Osteoblast (primary cell): ENCODE data around the gene DAGLB. TPM values are rescaled to one million over a fixed set of nuclear protein-coding genes. Genes with fewer than 3 reads are reported as not detected.
"Not testable (repeated sequence)": the region's sequence is repeated elsewhere in the genome, so short reads cannot be mapped to it uniquely, and the experiment has no call there.

ENCODE experiments used
- DNase-seq: peaks from one replicate; pipeline ENCODE4 v3.0.0; 2011; ENCODE audit warnings: low spot score, mixed read lengths; ENCODE audit not compliant: insufficient read length; ENCODE audit errors: missing footprints
- H2AFZ ChIP-seq: 2 replicates; pipeline ENCODE4 v1.6.0; 2011; ENCODE audit warnings: mild to moderate bottlenecking, low read length
- H3K27ac ChIP-seq: 2 replicates; pipeline ENCODE4 v1.5.1; 2011; ENCODE audit warnings: mild to moderate bottlenecking, low read depth, low read length, moderate library complexity
- H3K27me3 ChIP-seq: 2 replicates; pipeline ENCODE4 v1.6.0; 2012; ENCODE audit warnings: mild to moderate bottlenecking, control low read depth, inconsistent platforms, low read length, moderate library complexity; ENCODE audit not compliant: insufficient read depth
- H3K36me3 ChIP-seq: 2 replicates; pipeline ENCODE4 v1.5.1; 2011; ENCODE audit warnings: mild to moderate bottlenecking, low read length, control low read depth, moderate library complexity; ENCODE audit not compliant: insufficient read depth
- H3K4me1 ChIP-seq: 2 replicates; pipeline ENCODE4 v1.5.1; 2011; ENCODE audit warnings: mild to moderate bottlenecking, low read length, control low read depth, moderate library complexity; ENCODE audit not compliant: insufficient read depth
- H3K4me2 ChIP-seq: 2 replicates; pipeline ENCODE4 v1.6.0; 2011; ENCODE audit warnings: mild to moderate bottlenecking, low read length; ENCODE audit not compliant: insufficient read depth
- H3K4me3 ChIP-seq: fragments of 200-600 bp; sonication (generic); 3 replicates; pipeline ENCODE4 v1.5.1; 2012; ENCODE audit warnings: mild to moderate bottlenecking, low read length, inconsistent platforms; ENCODE audit not compliant: insufficient read depth
- H3K79me2 ChIP-seq: 2 replicates; pipeline ENCODE4 v1.6.0; 2012; ENCODE audit warnings: mild to moderate bottlenecking, low read length, control low read depth, inconsistent platforms; ENCODE audit not compliant: insufficient read depth
- H3K9me3 ChIP-seq: 2 replicates; pipeline ENCODE4 v1.5.1; 2011; ENCODE audit warnings: low read depth, low read length, control low read depth
- H4K20me1 ChIP-seq: 2 replicates; pipeline ENCODE4 v1.6.0; 2012; ENCODE audit warnings: mild to moderate bottlenecking, low read length, control low read depth; ENCODE audit not compliant: insufficient read depth
- total RNA-seq: library from RNA; depleted of rRNA; stranded (reverse); fragments of >200 nt; gene quantifications from 2 replicates; pipeline ENCODE4 v1.2.3, GENCODE V29; 2012
- TF ChIP-seq, protein P1 (sequence below): IDR thresholded peaks from 2 replicates; pipeline ENCODE4 v1.5.1; 2011; ENCODE audit warnings: mild to moderate bottlenecking, low read depth, low read length, moderate library complexity; ENCODE audit errors: extremely low read depth

DAGLB gene
- total RNA-seq, 1 donor = 17.4 TPM

GRCh38 chr7:6476596-6477317, 29.0 kb upstream of the DAGLB start:
- Histone ChIP-seq H3K27ac (peak overlapping the region; percentile 56), H3K79me2 (peaks cover 100% of the 10 kb centered on the region), H3K36me3 (peaks cover 66% of the 10 kb centered on the region), H3K4me1 (peaks cover 44% of the 10 kb centered on the region), H3K4me2 (peak overlapping the region; percentile 15), H3K27me3 (no peaks in the 10 kb centered on the region), H3K9me3 (no peaks in the 10 kb centered on the region), H2AFZ (no peak overlapping the region), H4K20me1 (peaks cover 97% of the 10 kb centered on the region), H3K4me3 (peak overlapping the region; percentile 8)
- DNase-seq = no peak
- TF ChIP-seq, protein P1, sequence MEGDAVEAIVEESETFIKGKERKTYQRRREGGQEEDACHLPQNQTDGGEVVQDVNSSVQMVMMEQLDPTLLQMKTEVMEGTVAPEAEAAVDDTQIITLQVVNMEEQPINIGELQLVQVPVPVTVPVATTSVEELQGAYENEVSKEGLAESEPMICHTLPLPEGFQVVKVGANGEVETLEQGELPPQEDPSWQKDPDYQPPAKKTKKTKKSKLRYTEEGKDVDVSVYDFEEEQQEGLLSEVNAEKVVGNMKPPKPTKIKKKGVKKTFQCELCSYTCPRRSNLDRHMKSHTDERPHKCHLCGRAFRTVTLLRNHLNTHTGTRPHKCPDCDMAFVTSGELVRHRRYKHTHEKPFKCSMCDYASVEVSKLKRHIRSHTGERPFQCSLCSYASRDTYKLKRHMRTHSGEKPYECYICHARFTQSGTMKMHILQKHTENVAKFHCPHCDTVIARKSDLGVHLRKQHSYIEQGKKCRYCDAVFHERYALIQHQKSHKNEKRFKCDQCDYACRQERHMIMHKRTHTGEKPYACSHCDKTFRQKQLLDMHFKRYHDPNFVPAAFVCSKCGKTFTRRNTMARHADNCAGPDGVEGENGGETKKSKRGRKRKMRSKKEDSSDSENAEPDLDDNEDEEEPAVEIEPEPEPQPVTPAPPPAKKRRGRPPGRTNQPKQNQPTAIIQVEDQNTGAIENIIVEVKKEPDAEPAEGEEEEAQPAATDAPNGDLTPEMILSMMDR = no peak

DNA sequence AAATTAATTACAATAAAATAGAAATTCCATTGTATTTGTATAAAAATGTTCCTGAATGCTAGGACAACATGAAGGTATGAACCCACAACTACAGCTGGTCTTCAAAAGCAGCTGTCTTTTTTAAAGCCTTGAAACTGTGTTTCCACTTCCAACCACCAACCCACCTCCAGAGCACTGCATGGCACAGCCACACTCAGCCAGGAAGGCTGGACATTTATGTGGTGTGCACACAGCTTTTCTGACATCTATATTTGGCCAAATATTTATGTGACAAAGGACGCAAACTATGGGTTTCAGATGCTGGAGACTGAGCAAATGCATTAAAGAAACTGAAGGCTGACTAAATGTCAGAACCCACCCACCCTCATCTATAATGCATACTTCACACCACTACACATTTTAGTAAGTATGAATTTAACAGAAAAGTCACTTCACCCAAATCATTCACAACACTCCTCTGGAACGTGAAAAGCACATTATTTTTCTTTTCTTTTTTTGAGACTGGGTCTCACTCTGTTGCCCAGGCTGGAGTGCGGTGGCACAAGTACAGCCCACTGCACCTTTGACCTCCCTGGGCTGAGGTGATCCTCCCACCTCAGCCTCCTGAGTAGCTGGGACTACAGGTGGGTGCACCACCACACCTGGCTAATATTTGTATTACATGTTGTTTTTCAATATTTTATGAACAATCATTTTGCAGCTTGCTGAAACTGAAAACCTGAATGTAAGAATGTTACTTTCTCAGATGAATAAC, 27.9 kb upstream of the DAGLB start:
- H4K20me1 ChIP-seq = peaks cover 86% of the 10 kb centered on the region
- no peak overlapping the region for H3K4me2 ChIP-seq
- peaks cover 64% of the 10 kb centered on the region for H3K36me3 ChIP-seq
- H3K27me3 ChIP-seq = no peaks in the 10 kb centered on the region
- no peaks in the 10 kb centered on the region for H3K9me3 ChIP-seq
- no peak overlapping the region for H2AFZ ChIP-seq
- DNase-seq = no peak
- no peak overlapping the region for H3K4me3 ChIP-seq
- peaks cover 96% of the 10 kb centered on the region for H3K79me2 ChIP-seq
- peak overlapping the region; percentile 56 for H3K27ac ChIP-seq
- peaks cover 33% of the 10 kb centered on the region for H3K4me1 ChIP-seq
- TF ChIP-seq, protein P1 = no peak

DNA sequence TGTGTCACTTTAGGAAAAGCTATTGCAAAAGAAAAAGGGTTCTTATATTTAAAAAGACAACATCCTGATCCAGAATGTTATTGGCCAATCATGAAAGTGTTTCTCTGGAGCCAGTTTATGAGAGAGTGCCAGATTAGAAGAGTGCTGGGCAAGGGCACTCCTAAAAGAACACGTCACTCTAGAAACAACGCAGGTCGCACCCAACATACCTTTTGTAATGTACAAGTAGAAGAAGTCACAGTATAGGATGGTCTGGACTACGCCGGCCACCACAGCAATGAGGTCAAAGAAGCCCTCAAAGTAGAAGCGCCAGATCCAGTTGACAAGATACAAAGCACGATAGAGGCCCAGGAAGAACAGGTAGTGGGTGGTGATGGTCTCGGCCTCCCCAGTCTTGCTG, 18.1 kb upstream of the DAGLB start:
- DNase-seq = no peak
- no peaks in the 10 kb centered on the region for H3K27me3 ChIP-seq
- H3K79me2 ChIP-seq = peaks cover 49% of the 10 kb centered on the region
- no peak overlapping the region for H3K27ac ChIP-seq
- peaks cover 11% of the 10 kb centered on the region for H3K4me1 ChIP-seq
- H3K9me3 ChIP-seq = no peaks in the 10 kb centered on the region
- no peak overlapping the region for H3K4me3 ChIP-seq
- no peak overlapping the region for H2AFZ ChIP-seq
- peaks cover 48% of the 10 kb centered on the region for H4K20me1 ChIP-seq
- no peak overlapping the region for H3K4me2 ChIP-seq
- TF ChIP-seq, protein P1 = no peak
- H3K36me3 ChIP-seq = peaks cover 87% of the 10 kb centered on the region

GRCh38 chr7:6463609-6464008, 15.9 kb upstream of the DAGLB start:
- H3K4me2 ChIP-seq, H3K27ac ChIP-seq, H3K9me3 ChIP-seq, H2AFZ ChIP-seq, H3K4me3 ChIP-seq, DNase-seq, H3K27me3 ChIP-seq: not testable (repeated sequence)
- Histone ChIP-seq H3K36me3 (peaks cover 75% of the 10 kb centered on the region), H4K20me1 (peaks cover 37% of the 10 kb centered on the region), H3K4me1 (peaks cover 11% of the 10 kb centered on the region), H3K79me2 (peaks cover 30% of the 10 kb centered on the region)
